ENCODE results near the gene EEF1AKMT2. TPM values are rescaled to one million over a fixed set of nuclear protein-coding genes. Genes with fewer than 3 reads are reported as not detected.

Gene EEF1AKMT2
- total and polyA plus RNA-seq, 2 of the 13 experiments (the other 11 are each of a cell fraction or from before 2014, with no cell fraction given) = 11.3 to 19.3 TPM

DNA sequence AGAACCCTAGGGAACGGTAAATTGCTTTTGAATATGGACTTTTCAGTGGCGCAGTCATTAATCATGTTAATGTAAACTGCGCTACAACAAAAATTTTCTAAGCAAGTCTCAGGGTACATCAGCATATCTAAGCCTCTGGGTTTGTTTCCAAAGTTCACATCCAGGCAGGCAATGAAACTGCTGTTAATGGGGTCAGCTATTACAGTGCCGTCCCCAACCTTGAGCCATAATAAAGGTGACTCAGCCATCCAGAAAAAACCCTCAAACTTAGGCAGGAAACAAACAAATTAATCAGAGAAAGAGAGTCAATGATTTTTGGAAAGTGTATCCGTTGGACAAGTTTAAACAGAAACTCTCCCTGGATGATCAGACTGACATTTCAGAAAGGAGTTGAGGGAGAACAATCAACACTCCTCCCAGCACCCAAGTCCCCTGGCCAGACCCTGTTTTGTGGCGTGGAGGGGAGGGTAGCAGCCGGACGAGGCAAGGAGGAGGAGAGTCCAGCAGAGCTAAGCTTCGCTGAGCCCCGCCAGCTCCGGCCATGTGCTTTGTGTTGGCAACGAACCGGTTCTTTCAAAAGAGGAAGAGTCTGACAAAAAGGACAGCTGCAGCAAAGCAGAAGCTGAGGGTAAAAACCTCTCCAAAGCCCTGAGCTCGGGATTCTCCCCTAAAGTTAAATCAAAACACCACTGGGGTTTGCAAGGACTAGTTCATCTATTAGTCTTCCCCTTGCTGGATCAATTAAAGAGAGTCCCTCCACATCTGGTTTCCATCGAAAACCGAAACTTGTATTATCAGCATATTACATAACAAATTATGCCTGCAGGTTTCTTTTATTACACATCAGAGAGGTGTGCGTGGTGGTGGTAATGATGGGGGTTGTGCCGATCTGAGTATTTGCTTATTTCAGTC, 51.1 kb downstream of the EEF1AKMT2 start (continued):
- TF ChIP-seq, protein P1, sequence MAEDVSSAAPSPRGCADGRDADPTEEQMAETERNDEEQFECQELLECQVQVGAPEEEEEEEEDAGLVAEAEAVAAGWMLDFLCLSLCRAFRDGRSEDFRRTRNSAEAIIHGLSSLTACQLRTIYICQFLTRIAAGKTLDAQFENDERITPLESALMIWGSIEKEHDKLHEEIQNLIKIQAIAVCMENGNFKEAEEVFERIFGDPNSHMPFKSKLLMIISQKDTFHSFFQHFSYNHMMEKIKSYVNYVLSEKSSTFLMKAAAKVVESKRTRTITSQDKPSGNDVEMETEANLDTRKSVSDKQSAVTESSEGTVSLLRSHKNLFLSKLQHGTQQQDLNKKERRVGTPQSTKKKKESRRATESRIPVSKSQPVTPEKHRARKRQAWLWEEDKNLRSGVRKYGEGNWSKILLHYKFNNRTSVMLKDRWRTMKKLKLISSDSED (CRISPR knock-in tag; IDR thresholded peaks at IDR 0.05) = no peak
- TF ChIP-seq NFE2 (CRISPR knock-in tag; IDR thresholded peaks at IDR 0.05) (no peak), SOX13 (IDR thresholded peaks at IDR 0.05) (no peak), SOX13 (CRISPR knock-in tag; conservative IDR thresholded peaks at IDR 0.05 in 1 of 2, IDR thresholded peaks at IDR 0.05 in 1 of 2) (0 out of 4 replicates have a peak, but pooled peaks of 1 of the 2 experiments have one; percentile 7), FOXA3 (CRISPR knock-in tag; IDR thresholded peaks at IDR 0.05) (0 out of 2 replicates have a peak, but pooled peaks have one; percentile 19), NFKBIZ (CRISPR knock-in tag; IDR thresholded peaks at IDR 0.05) (no peak), FOSL1 (CRISPR knock-in tag; IDR thresholded peaks at IDR 0.05; ENCODE audit: borderline replicate concordance) (peak; percentile 20; the same call in 1 of the 2 replicates), MAFF (IDR thresholded peaks at IDR 0.05; ENCODE audit: low read depth, low read length) (0 out of 2 replicates have a peak, but pooled peaks have one; percentile 29), ZNF879 (CRISPR knock-in tag; IDR thresholded peaks at IDR 0.05) (no peak), ZFP90 (CRISPR knock-in tag; IDR thresholded peaks at IDR 0.05; ENCODE audit: borderline replicate concordance) (0 out of 2 replicates have a peak, but pooled peaks have one; percentile 35), FOXA1 (IDR thresholded peaks at IDR 0.05) (no peak), FOXA1 (CRISPR knock-in tag; IDR thresholded peaks at IDR 0.05) (no peak), POLR2A (IDR thresholded peaks at IDR 0.05; ENCODE audit: insufficient read depth in 1 of 2, low read depth in 2 of 2, low read length in 2 of 2) (peak in 1 of 2 experiments; percentile 18; a peak in 1 of 4 replicates), BCL6 (CRISPR knock-in tag; IDR thresholded peaks at IDR 0.05) (peak; percentile 45; the same call in 1 of the 2 replicates), HNF4A (CRISPR knock-in tag; IDR thresholded peaks at IDR 0.05) (peak; percentile 50; the same call in 1 of the 2 replicates), NPAS2 (CRISPR knock-in tag; IDR thresholded peaks at IDR 0.05; ENCODE audit: borderline replicate concordance) (no peak), ZSCAN21 (CRISPR knock-in tag; IDR thresholded peaks at IDR 0.05; ENCODE audit: borderline replicate concordance) (no peak), ZNF614 (CRISPR knock-in tag; IDR thresholded peaks at IDR 0.05; ENCODE audit: borderline replicate concordance) (0 out of 2 replicates have a peak, but pooled peaks have one; percentile 19), NR2F6 (IDR thresholded peaks at IDR 0.05) (no peak), NR2F6 (CRISPR knock-in tag; IDR thresholded peaks at IDR 0.05) (0 out of 2 replicates have a peak, but pooled peaks have one; percentile 25)
- TF ChIP-seq, protein P2, sequence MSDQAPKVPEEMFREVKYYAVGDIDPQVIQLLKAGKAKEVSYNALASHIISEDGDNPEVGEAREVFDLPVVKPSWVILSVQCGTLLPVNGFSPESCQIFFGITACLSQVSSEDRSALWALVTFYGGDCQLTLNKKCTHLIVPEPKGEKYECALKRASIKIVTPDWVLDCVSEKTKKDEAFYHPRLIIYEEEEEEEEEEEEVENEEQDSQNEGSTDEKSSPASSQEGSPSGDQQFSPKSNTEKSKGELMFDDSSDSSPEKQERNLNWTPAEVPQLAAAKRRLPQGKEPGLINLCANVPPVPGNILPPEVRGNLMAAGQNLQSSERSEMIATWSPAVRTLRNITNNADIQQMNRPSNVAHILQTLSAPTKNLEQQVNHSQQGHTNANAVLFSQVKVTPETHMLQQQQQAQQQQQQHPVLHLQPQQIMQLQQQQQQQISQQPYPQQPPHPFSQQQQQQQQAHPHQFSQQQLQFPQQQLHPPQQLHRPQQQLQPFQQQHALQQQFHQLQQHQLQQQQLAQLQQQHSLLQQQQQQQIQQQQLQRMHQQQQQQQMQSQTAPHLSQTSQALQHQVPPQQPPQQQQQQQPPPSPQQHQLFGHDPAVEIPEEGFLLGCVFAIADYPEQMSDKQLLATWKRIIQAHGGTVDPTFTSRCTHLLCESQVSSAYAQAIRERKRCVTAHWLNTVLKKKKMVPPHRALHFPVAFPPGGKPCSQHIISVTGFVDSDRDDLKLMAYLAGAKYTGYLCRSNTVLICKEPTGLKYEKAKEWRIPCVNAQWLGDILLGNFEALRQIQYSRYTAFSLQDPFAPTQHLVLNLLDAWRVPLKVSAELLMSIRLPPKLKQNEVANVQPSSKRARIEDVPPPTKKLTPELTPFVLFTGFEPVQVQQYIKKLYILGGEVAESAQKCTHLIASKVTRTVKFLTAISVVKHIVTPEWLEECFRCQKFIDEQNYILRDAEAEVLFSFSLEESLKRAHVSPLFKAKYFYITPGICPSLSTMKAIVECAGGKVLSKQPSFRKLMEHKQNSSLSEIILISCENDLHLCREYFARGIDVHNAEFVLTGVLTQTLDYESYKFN (CRISPR knock-in tag; conservative IDR thresholded peaks at IDR 0.05) = 0 out of 2 replicates have a peak, but pooled peaks have one; percentile 24
- TF ChIP-seq, protein P3, sequence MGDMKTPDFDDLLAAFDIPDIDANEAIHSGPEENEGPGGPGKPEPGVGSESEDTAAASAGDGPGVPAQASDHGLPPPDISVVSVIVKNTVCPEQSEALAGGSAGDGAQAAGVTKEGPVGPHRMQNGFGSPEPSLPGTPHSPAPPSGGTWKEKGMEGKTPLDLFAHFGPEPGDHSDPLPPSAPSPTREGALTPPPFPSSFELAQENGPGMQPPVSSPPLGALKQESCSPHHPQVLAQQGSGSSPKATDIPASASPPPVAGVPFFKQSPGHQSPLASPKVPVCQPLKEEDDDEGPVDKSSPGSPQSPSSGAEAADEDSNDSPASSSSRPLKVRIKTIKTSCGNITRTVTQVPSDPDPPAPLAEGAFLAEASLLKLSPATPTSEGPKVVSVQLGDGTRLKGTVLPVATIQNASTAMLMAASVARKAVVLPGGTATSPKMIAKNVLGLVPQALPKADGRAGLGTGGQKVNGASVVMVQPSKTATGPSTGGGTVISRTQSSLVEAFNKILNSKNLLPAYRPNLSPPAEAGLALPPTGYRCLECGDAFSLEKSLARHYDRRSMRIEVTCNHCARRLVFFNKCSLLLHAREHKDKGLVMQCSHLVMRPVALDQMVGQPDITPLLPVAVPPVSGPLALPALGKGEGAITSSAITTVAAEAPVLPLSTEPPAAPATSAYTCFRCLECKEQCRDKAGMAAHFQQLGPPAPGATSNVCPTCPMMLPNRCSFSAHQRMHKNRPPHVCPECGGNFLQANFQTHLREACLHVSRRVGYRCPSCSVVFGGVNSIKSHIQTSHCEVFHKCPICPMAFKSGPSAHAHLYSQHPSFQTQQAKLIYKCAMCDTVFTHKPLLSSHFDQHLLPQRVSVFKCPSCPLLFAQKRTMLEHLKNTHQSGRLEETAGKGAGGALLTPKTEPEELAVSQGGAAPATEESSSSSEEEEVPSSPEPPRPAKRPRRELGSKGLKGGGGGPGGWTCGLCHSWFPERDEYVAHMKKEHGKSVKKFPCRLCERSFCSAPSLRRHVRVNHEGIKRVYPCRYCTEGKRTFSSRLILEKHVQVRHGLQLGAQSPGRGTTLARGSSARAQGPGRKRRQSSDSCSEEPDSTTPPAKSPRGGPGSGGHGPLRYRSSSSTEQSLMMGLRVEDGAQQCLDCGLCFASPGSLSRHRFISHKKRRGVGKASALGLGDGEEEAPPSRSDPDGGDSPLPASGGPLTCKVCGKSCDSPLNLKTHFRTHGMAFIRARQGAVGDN (CRISPR knock-in tag; IDR thresholded peaks at IDR 0.05) = peak; percentile 69
